ENCODE data around the gene NRXN3.

Gene NRXN3

DNA sequence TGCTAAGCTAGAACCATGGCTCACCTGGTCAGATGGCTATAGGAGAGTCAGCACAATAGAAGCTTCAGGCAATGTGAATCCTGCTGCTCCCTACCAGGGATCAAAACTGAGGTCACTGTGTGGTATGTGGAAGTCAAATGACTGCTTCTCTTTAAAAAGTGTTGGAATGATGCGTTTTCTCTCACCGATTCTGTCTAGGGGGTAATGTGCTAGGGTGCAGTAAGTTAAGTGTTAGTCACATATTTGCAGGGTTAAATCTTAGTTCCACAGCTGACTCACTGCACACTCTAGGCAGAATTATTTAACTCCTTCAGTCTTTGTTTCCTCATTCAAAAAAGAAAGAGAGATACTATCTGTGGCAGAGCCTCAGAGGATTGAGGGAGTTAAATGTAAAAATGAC, 1344.5 kb downstream of the NRXN3 start:
- Histone ChIP-seq H3K4me3 (ENCODE audit: low read length) (no peak overlapping the region), H3K36me3 (ENCODE audit: control insufficient read depth, insufficient read depth, low read length) (no peaks in the 10 kb centered on the region), H3K27ac (ENCODE audit: low read depth, low read length) (no peak overlapping the region)

GRCh38 chr14:79515158-79515557, 1345.0 kb downstream of the NRXN3 start:
- Histone ChIP-seq H3K9ac (ENCODE audit: low read length) (no peak overlapping the region), H3K27ac (ENCODE audit: low read depth, low read length) (no peak overlapping the region), H3K36me3 (ENCODE audit: control insufficient read depth, insufficient read depth, low read length) (no peaks in the 10 kb centered on the region), H3K27me3 (ENCODE audit: control insufficient read depth, insufficient read depth, low read length) (no peaks in the 10 kb centered on the region), H3K4me3 (ENCODE audit: low read length) (no peak overlapping the region), H3K4me1 (ENCODE audit: control insufficient read depth, insufficient read depth, low read length) (peaks cover 6% of the 10 kb centered on the region)

More for the DNA sequence above, 1344.5 kb downstream of the NRXN3 start:
- Histone ChIP-seq H3K9ac (ENCODE audit: low read length) (no peak overlapping the region), H3K4me1 (ENCODE audit: control insufficient read depth, insufficient read depth, low read length) (peaks cover 6% of the 10 kb centered on the region), H3K27me3 (ENCODE audit: control insufficient read depth, insufficient read depth, low read length) (no peaks in the 10 kb centered on the region)

- no peak overlapping the region for H3K9ac ChIP-seq (ENCODE audit: low read length)
- H3K27ac ChIP-seq (ENCODE audit: low read depth, low read length) = no peak overlapping the region
- no peak overlapping the region for H3K4me3 ChIP-seq (ENCODE audit: low read length)
- peaks cover 6% of the 10 kb centered on the region for H3K4me1 ChIP-seq (ENCODE audit: control insufficient read depth, insufficient read depth, low read length)
- no peaks in the 10 kb centered on the region for H3K27me3 ChIP-seq (ENCODE audit: control insufficient read depth, insufficient read depth, low read length)
- no peaks in the 10 kb centered on the region for H3K36me3 ChIP-seq (ENCODE audit: control insufficient read depth, insufficient read depth, low read length)
Observed at GRCh38 chr14:79516009-79516408, 1345.8 kb downstream of the NRXN3 start.

DNA sequence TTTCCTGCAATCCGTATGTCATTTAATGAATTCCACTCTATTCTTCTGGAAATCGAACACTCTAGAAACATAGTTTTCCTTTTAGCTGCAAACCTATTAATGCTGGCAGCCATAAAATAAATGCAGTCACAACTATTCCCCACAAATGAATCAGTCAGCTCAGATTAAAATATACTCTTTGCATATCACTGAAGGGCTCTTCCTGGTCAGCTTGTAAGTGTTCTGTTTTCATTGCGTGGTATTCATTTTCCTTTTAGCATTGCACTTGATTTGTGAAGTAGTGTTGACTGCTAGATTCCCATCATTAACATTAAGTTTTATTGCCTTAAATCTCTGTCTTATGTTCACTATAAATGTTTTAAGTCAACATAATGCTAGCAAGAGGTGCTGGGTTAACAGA, 1355.2 kb downstream of the NRXN3 start:
- H3K27me3 ChIP-seq (ENCODE audit: control insufficient read depth, insufficient read depth, low read length) = no peaks in the 10 kb centered on the region
- no peak overlapping the region for H3K4me3 ChIP-seq (ENCODE audit: low read length)
- H3K36me3 ChIP-seq (ENCODE audit: control insufficient read depth, insufficient read depth, low read length) = no peaks in the 10 kb centered on the region

DNA sequence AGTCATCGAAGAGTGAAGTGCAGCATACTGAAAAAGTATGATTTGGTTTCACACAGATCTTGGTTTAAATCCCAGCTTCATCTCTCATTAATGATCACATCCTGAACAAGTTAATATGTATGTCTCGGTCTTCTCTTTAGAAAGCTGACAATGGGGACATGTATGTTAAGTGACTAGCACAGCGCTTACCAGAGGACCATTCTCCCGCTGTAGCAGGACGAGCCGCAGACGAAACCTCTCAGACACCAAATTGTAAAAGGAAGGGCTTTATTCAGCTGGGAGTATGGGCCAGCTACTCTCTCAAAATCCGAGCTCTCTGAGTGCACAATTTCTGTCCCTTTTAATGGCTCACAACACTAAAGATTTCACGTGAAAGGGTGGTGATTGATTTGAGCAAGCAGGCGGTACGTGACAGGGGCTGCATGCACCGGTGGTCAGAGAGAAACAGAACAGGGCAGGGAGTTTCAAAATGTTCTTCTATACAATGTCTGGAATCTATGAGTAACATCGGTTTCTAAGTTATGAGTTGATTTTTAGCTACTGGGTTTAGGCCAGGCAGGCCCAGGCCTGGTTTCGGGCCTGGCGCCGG, 1358.7 kb downstream of the NRXN3 start:
- H3K27ac ChIP-seq (ENCODE audit: low read depth, low read length) = peak overlapping the region; percentile 10
- H3K4me1 ChIP-seq (ENCODE audit: control insufficient read depth, insufficient read depth, low read length) = no peaks in the 10 kb centered on the region

More for the DNA sequence above, 1355.2 kb downstream of the NRXN3 start:
- no peaks in the 10 kb centered on the region for H3K4me1 ChIP-seq (ENCODE audit: control insufficient read depth, insufficient read depth, low read length)
- no peak overlapping the region for H3K9ac ChIP-seq (ENCODE audit: low read length)
- H3K27ac ChIP-seq (ENCODE audit: low read depth, low read length) = no peak overlapping the region

GRCh38 chr14:79530555-79530954, 1360.4 kb downstream of the NRXN3 start:
- Histone ChIP-seq H3K27me3 (ENCODE audit: control insufficient read depth, insufficient read depth, low read length) (no peaks in the 10 kb centered on the region), H3K4me1 (ENCODE audit: control insufficient read depth, insufficient read depth, low read length) (no peaks in the 10 kb centered on the region), H3K9ac (ENCODE audit: low read length) (no peak overlapping the region), H3K36me3 (ENCODE audit: control insufficient read depth, insufficient read depth, low read length) (no peaks in the 10 kb centered on the region), H3K27ac (ENCODE audit: low read depth, low read length) (no peak overlapping the region), H3K4me3 (ENCODE audit: low read length) (no peak overlapping the region)

More for the DNA sequence above, 1358.7 kb downstream of the NRXN3 start:
- Histone ChIP-seq H3K27me3 (ENCODE audit: control insufficient read depth, insufficient read depth, low read length) (no peaks in the 10 kb centered on the region), H3K9ac (ENCODE audit: low read length) (no peak overlapping the region), H3K36me3 (ENCODE audit: control insufficient read depth, insufficient read depth, low read length) (no peaks in the 10 kb centered on the region), H3K4me3 (ENCODE audit: low read length) (no peak overlapping the region)

GRCh38 chr14:79534703-79535353, 1364.7 kb downstream of the NRXN3 start:
- no peak overlapping the region for H3K9ac ChIP-seq (ENCODE audit: low read length)
- no peaks in the 10 kb centered on the region for H3K4me1 ChIP-seq (ENCODE audit: control insufficient read depth, insufficient read depth, low read length)
- H3K4me3 ChIP-seq (ENCODE audit: low read length) = no peak overlapping the region
- no peak overlapping the region for H3K27ac ChIP-seq (ENCODE audit: low read depth, low read length)
- no peaks in the 10 kb centered on the region for H3K27me3 ChIP-seq (ENCODE audit: control insufficient read depth, insufficient read depth, low read length)
- H3K36me3 ChIP-seq (ENCODE audit: control insufficient read depth, insufficient read depth, low read length) = no peaks in the 10 kb centered on the region

- Histone ChIP-seq H3K4me1 (ENCODE audit: control insufficient read depth, insufficient read depth, low read length) (peaks cover 13% of the 10 kb centered on the region), H3K27ac (ENCODE audit: low read depth, low read length) (no peak overlapping the region), H3K9ac (ENCODE audit: low read length) (no peak overlapping the region), H3K27me3 (ENCODE audit: control insufficient read depth, insufficient read depth, low read length) (no peaks in the 10 kb centered on the region), H3K4me3 (ENCODE audit: low read length) (no peak overlapping the region), H3K36me3 (ENCODE audit: control insufficient read depth, insufficient read depth, low read length) (no peaks in the 10 kb centered on the region)
Observed at GRCh38 chr14:79540394-79540793, 1370.2 kb downstream of the NRXN3 start.

DNA sequence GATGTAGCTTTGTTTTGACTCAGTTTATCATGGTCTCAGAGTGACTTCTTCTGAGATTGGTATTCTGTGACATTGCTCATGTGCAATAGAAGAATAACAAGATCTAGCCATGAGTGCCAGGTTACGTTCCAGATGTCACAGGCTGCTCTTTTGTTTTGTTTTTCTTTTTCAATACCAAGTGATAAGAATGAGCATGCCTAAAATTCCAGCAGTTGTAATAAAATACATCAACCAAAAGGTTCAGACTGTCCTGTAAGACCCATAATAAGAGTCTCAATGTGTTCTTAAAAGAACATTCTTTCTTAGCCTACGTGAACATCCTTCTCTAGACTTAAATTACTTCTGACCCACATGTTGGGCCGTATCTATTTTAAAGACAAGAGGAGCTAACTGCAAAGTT, 1371.9 kb downstream of the NRXN3 start:
- no peak overlapping the region for H3K9ac ChIP-seq (ENCODE audit: low read length)
- H3K27ac ChIP-seq (ENCODE audit: low read depth, low read length) = no peak overlapping the region
- no peaks in the 10 kb centered on the region for H3K27me3 ChIP-seq (ENCODE audit: control insufficient read depth, insufficient read depth, low read length)
- H3K36me3 ChIP-seq (ENCODE audit: control insufficient read depth, insufficient read depth, low read length) = no peaks in the 10 kb centered on the region
- peaks cover 13% of the 10 kb centered on the region for H3K4me1 ChIP-seq (ENCODE audit: control insufficient read depth, insufficient read depth, low read length)
- H3K4me3 ChIP-seq (ENCODE audit: low read length) = no peak overlapping the region

DNA sequence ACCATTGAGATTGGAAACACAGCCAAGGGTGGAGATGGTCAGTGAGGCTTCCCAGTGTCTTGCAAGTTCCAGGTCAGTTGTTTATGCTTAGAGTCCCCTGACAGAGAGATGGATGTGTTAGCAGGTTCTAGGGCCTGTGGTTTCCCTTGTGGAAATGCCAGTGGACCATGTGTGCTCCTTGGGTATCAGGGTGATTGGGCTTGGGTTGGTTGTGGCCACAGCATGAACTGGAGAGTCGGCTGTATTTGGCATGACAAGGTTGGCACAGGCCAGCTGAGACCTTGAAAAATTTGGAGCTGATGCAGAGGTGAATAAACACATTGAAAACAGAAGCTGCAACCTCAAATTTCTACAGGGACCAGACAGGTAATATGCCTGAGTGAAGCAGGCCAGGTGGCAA, 1373.2 kb downstream of the NRXN3 start:
- Histone ChIP-seq H3K27me3 (ENCODE audit: control insufficient read depth, insufficient read depth, low read length) (no peaks in the 10 kb centered on the region), H3K9ac (ENCODE audit: low read length) (no peak overlapping the region), H3K4me1 (ENCODE audit: control insufficient read depth, insufficient read depth, low read length) (peaks cover 13% of the 10 kb centered on the region), H3K27ac (ENCODE audit: low read depth, low read length) (peak overlapping the region; percentile 17), H3K36me3 (ENCODE audit: control insufficient read depth, insufficient read depth, low read length) (no peaks in the 10 kb centered on the region), H3K4me3 (ENCODE audit: low read length) (no peak overlapping the region)

- H3K27ac ChIP-seq (ENCODE audit: low read depth, low read length) = peak overlapping the region; percentile 11
- H3K4me1 ChIP-seq (ENCODE audit: control insufficient read depth, insufficient read depth, low read length) = peaks cover 13% of the 10 kb centered on the region
- H3K36me3 ChIP-seq (ENCODE audit: control insufficient read depth, insufficient read depth, low read length) = no peaks in the 10 kb centered on the region
- H3K4me3 ChIP-seq (ENCODE audit: low read length) = no peak overlapping the region
- H3K27me3 ChIP-seq (ENCODE audit: control insufficient read depth, insufficient read depth, low read length) = no peaks in the 10 kb centered on the region
- no peak overlapping the region for H3K9ac ChIP-seq (ENCODE audit: low read length)
Observed at GRCh38 chr14:79543967-79544697, 1374.0 kb downstream of the NRXN3 start.

DNA sequence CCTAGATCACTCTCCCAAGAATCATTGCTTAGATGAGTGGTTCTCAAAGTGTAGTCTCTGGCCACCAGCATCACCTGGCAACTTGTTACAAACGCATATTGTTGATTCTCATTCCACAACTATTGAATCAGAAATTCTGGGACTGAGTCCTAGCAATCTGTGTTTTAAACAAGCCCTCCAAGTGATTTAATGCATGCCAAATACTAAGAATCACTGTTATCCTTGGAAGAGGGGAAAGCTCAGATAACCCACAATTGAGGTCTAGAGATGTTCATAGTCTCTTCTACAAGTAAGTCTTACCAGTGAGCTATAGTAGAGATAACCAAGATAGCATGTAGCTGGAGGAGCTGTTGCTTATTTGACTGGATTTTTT, 1374.5 kb downstream of the NRXN3 start:
- H3K36me3 ChIP-seq (ENCODE audit: control insufficient read depth, insufficient read depth, low read length) = no peaks in the 10 kb centered on the region
- H3K4me1 ChIP-seq (ENCODE audit: control insufficient read depth, insufficient read depth, low read length) = peaks cover 13% of the 10 kb centered on the region
- peak overlapping the region; percentile 11 for H3K27ac ChIP-seq (ENCODE audit: low read depth, low read length)
- H3K27me3 ChIP-seq (ENCODE audit: control insufficient read depth, insufficient read depth, low read length) = no peaks in the 10 kb centered on the region
- H3K9ac ChIP-seq (ENCODE audit: low read length) = no peak overlapping the region
- H3K4me3 ChIP-seq (ENCODE audit: low read length) = no peak overlapping the region
